HepG2 (cell line): Measurements from ENCODE around the gene PDLIM4. TPM values are rescaled to one million over a fixed set of nuclear protein-coding genes. Genes with fewer than 3 reads are reported as not detected.

ENCODE experiments used
- ATAC-seq: fragments of 200-7000 bp; cut with Tn5 transposase; 3 replicates; pipeline ENCODE4 v1.9.1; 2020; ENCODE audit warnings: mild to moderate bottlenecking, moderate library complexity
- BruUV-seq: library from RNA; stranded (reverse); fragments of 400-500 nt; replicated peaks from 2 replicates; lab custom pipeline; 2021; lab: Mats Ljungman, UMichigan
- CTCF ChIA-PET: fragments of 300-600 bp; formaldehyde crosslinking; extraction: SDS; loops from one replicate; lab custom pipeline; 2021; ENCODE audit warnings: low total read pairs, inconsistent platforms, low intra/inter-chr PET ratio; lab: Yijun Ruan, JAX
- POLR2A ChIA-PET: fragments of 350-600 bp; sonication (Branson Sonifier 250); formaldehyde crosslinking; loops from one replicate; lab custom pipeline; 2020; ENCODE audit warnings: antibody characterized with exemption, inconsistent platforms; lab: Yijun Ruan, JAX
- DNase-seq: peaks from one replicate; pipeline ENCODE4 v3.0.0-alpha.2; 2015; ENCODE audit warnings: low spot score
- FAIRE-seq: peaks from 3 replicates; lab custom pipeline; 2011; peaks lifted over from hg19 to GRCh38; lab: Jason Lieb, UNC
- H2AFZ ChIP-seq: one replicate; pipeline ENCODE4 v1.6.1; 2011; ENCODE audit warnings: low read length, inconsistent platforms
- H3K27ac ChIP-seq: fragments of 300-600 bp; 3 replicates; pipeline ENCODE4 v1.8.0; 2011; ENCODE audit warnings: mixed run types, mild to moderate bottlenecking, mixed read lengths, low read length, inconsistent platforms; ENCODE audit not compliant: insufficient read depth; ENCODE audit errors: extremely low read length
- H3K27me3 ChIP-seq, 2 experiments: fragments of 200-600 bp in 1 of 2; 2 replicates in 1 of 2; 3 replicates in 1 of 2; pipeline versions ENCODE4 v1.6.0 to v1.8.0; 2011; ENCODE audit warnings: low read length in 2 of 2, mild to moderate bottlenecking in 2 of 2, moderate library complexity in 2 of 2, inconsistent platforms in 1 of 2; ENCODE audit not compliant: insufficient read depth in 2 of 2, control insufficient read depth in 1 of 2
- H3K36me3 ChIP-seq, 2 experiments: fragments of 200-600 bp in 1 of 2; replicated peaks in 1 of 2; 2 replicates in 1 of 2; 3 replicates in 1 of 2; pipeline versions ENCODE4 v1.5.1 to v1.8.0; 2011; ENCODE audit warnings: low read length in 2 of 2, inconsistent platforms in 1 of 2; ENCODE audit not compliant: insufficient read depth in 2 of 2, control insufficient read depth in 1 of 2
- H3K4me1 ChIP-seq: 2 replicates; pipeline ENCODE4 v1.5.1; 2012; ENCODE audit warnings: low read length, inconsistent platforms; ENCODE audit not compliant: insufficient read depth
- H3K4me2 ChIP-seq: 2 replicates; pipeline ENCODE4 v1.6.0; 2011; ENCODE audit warnings: low read depth, low read length, inconsistent platforms
- H3K4me3 ChIP-seq, 3 experiments: fragments of 200-600 bp in 1 of 3; sonication (generic), shearing (Covaris generic) in 1 of 3; replicated peaks in 1 of 3; 2 replicates each; pipeline ENCODE4 v1.5.1; 2011 to 2016; ENCODE audit warnings: low read length in 3 of 3, inconsistent platforms in 2 of 3, low read depth in 2 of 3, mild to moderate bottlenecking in 2 of 3, control low read depth in 1 of 3, mixed read lengths in 1 of 3; ENCODE audit not compliant: insufficient read depth in 1 of 3
- H3K79me2 ChIP-seq: one replicate; pipeline ENCODE4 v1.6.1; 2011; ENCODE audit warnings: low read length, inconsistent platforms; ENCODE audit not compliant: insufficient read depth
- H3K9ac ChIP-seq: 2 replicates; pipeline ENCODE4 v1.6.0; 2011; ENCODE audit warnings: mild to moderate bottlenecking, low read depth, low read length, inconsistent platforms; ENCODE audit not compliant: insufficient read depth
- H3K9me3 ChIP-seq: 2 replicates; pipeline ENCODE4 v1.5.1; 2012; ENCODE audit warnings: mild to moderate bottlenecking, low read length
- H4K20me1 ChIP-seq: 2 replicates; pipeline ENCODE4 v1.6.0; 2011; ENCODE audit warnings: inconsistent platforms, mild to moderate bottlenecking, low read length, moderate library complexity; ENCODE audit not compliant: insufficient read depth
- ERF ChIP-seq: IDR thresholded peaks from 2 replicates; pipeline ENCODE4 v1.6.1; 2018; ENCODE audit warnings: missing biosample characterization, missing genetic modification reagents
- SAP130 ChIP-seq: IDR thresholded peaks from 2 replicates; pipeline ENCODE4 v1.6.1; 2016; ENCODE audit warnings: low read depth
- SIN3A ChIP-seq: IDR thresholded peaks from 2 replicates; pipeline ENCODE4 v1.6.1; 2011; ENCODE audit warnings: low read depth, mild to moderate bottlenecking, control low read depth, low read length, borderline replicate concordance
- SIN3B ChIP-seq: fragments of 150-350 bp; IDR thresholded peaks from 2 replicates; pipeline ENCODE4 v1.6.1; 2014; ENCODE audit warnings: low read length
- ZBTB20 ChIP-seq: sonication (generic); formaldehyde crosslinking; IDR thresholded peaks from 2 replicates; pipeline ENCODE4 v1.8.1; 2023; ENCODE audit warnings: missing genetic modification reagents, low read depth, mild to moderate bottlenecking, borderline replicate concordance
- ZBTB38 ChIP-seq: sonication (generic); formaldehyde crosslinking; IDR thresholded peaks from 2 replicates; pipeline ENCODE4 v1.5.1; 2020; ENCODE audit warnings: mild to moderate bottlenecking, missing genetic modification reagents
- ZBTB7B ChIP-seq: sonication (generic); formaldehyde crosslinking; IDR thresholded peaks from 2 replicates; pipeline ENCODE4 v1.4.0; 2020; ENCODE audit warnings: missing genetic modification reagents
- ZNF274 ChIP-seq: sonication (generic); formaldehyde crosslinking; IDR thresholded peaks from 2 replicates; pipeline ENCODE4 v1.5.1; 2020; ENCODE audit warnings: mild to moderate bottlenecking, missing genetic modification reagents
- ZNF644 ChIP-seq: IDR thresholded peaks from 2 replicates; pipeline ENCODE4 v1.6.1; 2016; ENCODE audit warnings: low read depth
- ZNF652 ChIP-seq: IDR thresholded peaks from 2 replicates; pipeline ENCODE4 v1.6.1; 2016; ENCODE audit warnings: low read depth, borderline replicate concordance
- ZSCAN22 ChIP-seq: sonication (generic); formaldehyde crosslinking; IDR thresholded peaks from 2 replicates; pipeline ENCODE4 v1.4.0; 2020; ENCODE audit warnings: mild to moderate bottlenecking, missing genetic modification reagents
- WGBS: methylation state at CpG from one replicate; pipeline ENCODE4 v1.1.6; 2017; ENCODE audit warnings: low lambda C conversion rate; 5-methylcytosine and 5-hydroxymethylcytosine counted together
- in situ Hi-C: cut with HindIII; loops from 2 replicates; pipeline ENCODE4 v1.10.0; 2017; ENCODE audit warnings: low pct_unique_long_range_greater_than_20kb; ENCODE audit not compliant: extremely low pct_ligation_motif_present
- intact Hi-C: fragments of 100-400 bp; cut with micrococcal nuclease; formaldehyde crosslinking; loops from one replicate; pipeline ENCODE4 v1.10.0; 2022; ENCODE audit not compliant: unreplicated experiment
- polyA plus RNA-seq, 8 experiments: library from polyadenylated mRNA; depleted of rRNA in 3 of 8; stranded (reverse) in 7 of 8; unstranded in 1 of 8; fragments of >200 nt; fragmentation: Illumina TruSeq in 4 of 8; extraction: Trizol in 4 of 8; gene quantifications; 2 replicates each; pipeline versions ENCODE4 v1.2.1 to v1.2.3, GENCODE V29; 2011 to 2016; ENCODE audit warnings: low read depth in 4 of 8, missing spikeins in 1 of 8, mixed read lengths in 1 of 8; ENCODE audit not compliant: insufficient read depth in 1 of 8
- total RNA-seq, 5 experiments: library from RNA; depleted of rRNA; stranded (reverse); fragments of >200 nt; fragmentation: Illumina TruSeq; extraction: Trizol; gene quantifications; 2 replicates each; pipeline ENCODE4 v1.2.3, GENCODE V29; 2016; ENCODE audit warnings: low read depth in 1 of 5
- TF ChIP-seq, protein P1 (sequence below): sonication (generic); formaldehyde crosslinking; IDR thresholded peaks from 2 replicates; pipeline ENCODE4 v1.5.1; 2020; ENCODE audit warnings: mild to moderate bottlenecking, moderate library complexity, missing genetic modification reagents
- TF ChIP-seq, protein P2 (sequence below): sonication (generic); formaldehyde crosslinking; IDR thresholded peaks from 2 replicates; pipeline ENCODE4 v1.5.1; 2020; ENCODE audit warnings: mild to moderate bottlenecking, missing genetic modification reagents, moderate library complexity
- TF ChIP-seq, protein P3 (sequence below), 2 experiments: sonication (generic) in 1 of 2; formaldehyde crosslinking in 1 of 2; IDR thresholded peaks; 2 replicates each; pipeline versions ENCODE4 v1.4.0 to v1.6.1; 2018 to 2020; ENCODE audit warnings: missing genetic modification reagents in 2 of 2, borderline replicate concordance in 1 of 2, low read depth in 1 of 2, mild to moderate bottlenecking in 1 of 2, missing biosample characterization in 1 of 2

Gene PDLIM4
- total and polyA plus RNA-seq, 2 of the 13 experiments (the other 11 are each of a cell fraction or from before 2014, with no cell fraction given): 1.1 to 2.3 TPM

DNA sequence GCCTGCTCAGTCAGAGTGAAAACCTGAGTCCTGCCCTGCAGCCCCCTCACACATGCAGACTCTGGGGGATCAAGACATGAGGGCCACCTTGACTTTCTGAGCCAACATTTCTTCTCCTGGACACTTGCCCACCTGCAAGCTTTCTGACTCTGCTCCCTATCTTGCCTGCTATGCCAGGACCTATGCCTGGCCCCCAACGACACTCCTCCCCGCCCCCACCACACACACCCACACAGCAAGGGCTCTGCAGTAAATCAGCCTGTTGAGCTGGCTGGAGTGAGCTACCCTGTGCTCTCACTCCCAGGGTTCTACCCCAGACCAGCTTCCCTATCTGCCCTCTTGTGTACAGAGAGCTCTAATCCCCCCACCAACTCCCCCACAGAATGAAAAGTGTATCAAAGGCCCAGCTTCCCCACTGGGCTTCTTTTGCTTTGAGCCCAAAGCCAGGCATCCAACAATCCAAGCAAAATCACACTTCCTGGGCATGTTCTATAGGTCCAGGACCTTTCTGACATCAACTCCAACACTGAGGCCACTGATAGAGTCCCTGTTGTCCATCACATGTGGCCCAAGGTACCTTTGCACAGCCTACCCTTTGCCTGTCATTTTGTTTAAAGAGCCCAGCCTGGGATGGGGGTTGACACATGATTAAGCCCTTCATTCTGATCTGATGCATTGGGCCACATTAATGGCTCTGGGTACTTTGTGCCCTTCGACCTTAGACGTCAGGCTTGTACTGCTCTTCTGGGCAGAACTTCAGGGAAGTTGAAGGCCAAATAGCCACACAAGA, 7.2 kb downstream of the PDLIM4 start (continued):
- TF ChIP-seq, protein P1, sequence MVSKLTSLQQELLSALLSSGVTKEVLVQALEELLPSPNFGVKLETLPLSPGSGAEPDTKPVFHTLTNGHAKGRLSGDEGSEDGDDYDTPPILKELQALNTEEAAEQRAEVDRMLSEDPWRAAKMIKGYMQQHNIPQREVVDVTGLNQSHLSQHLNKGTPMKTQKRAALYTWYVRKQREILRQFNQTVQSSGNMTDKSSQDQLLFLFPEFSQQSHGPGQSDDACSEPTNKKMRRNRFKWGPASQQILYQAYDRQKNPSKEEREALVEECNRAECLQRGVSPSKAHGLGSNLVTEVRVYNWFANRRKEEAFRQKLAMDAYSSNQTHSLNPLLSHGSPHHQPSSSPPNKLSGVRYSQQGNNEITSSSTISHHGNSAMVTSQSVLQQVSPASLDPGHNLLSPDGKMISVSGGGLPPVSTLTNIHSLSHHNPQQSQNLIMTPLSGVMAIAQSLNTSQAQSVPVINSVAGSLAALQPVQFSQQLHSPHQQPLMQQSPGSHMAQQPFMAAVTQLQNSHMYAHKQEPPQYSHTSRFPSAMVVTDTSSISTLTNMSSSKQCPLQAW (CRISPR knock-in tag): no peak
- no peak for TF ChIP-seq ERF (CRISPR knock-in tag)
- TF ChIP-seq ZBTB20 (CRISPR knock-in tag): no peak
- TF ChIP-seq SIN3A: no peak

DNA sequence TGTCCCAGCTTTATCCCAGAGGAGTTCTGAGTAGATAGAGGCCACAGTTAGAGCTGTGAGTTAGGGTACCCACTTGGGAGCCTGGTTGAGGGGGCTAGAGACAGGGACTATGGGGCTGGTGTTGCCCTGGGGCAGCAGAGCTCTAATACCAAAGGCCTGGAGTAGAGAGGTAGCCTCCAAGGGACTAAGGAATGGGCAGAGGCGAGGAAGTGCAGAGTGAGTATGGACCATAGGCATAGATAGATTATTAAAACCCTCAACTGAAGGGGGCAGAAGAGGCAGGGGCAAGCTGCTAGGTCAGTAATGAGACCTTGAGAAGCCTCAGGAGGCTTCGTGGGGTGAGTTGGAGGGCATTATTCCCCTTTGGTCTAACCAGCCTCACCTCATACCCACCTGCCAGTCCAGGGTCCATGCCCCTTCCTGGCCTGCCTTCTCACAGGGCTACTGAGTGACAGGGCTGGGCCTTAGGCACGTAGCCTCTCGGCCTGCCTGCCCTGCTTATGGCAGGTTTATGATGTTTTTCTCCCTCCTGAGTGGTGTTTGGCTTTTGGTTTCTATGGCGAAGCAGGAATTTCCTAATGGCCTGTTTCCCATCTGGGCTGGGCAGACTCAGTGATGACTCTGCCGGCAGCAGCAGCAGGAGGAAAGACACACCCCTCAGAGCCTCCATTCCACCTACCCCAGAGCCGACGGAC, 8.0 kb downstream of the PDLIM4 start:
- Histone ChIP-seq H3K9ac (no peak overlapping the region), H3K4me3 (no peak overlapping the region), H3K27me3 (no peaks in the 10 kb centered on the region), H3K4me1 (peaks cover 49% of the 10 kb centered on the region), H3K36me3 (no peaks in the 10 kb centered on the region), H3K9me3 (no peaks in the 10 kb centered on the region), H3K4me2 (no peak overlapping the region; the same call in 1 of the 2 replicates), H4K20me1 (no peaks in the 10 kb centered on the region), H2AFZ (no peak overlapping the region), H3K27ac (no peak overlapping the region), H3K79me2 (no peaks in the 10 kb centered on the region)
- ATAC-seq (peak; percentile 17), FAIRE-seq (no peak), DNase-seq (peak; percentile 23)
- ChIA-PET POLR2A (no interaction called here), CTCF (no interaction called here)
- BruUV-seq: no TSS peak
- 62% methylated on average over 5 of the region's 8 CpGs for WGBS
- intact Hi-C loops (no loop called here), in situ Hi-C loops (no loop called here)
- TF ChIP-seq ZBTB7B (CRISPR knock-in tag) (no peak), ZNF652 (no peak), ZNF274 (CRISPR knock-in tag) (0 out of 2 replicates have a peak, but pooled peaks have one; percentile 27), SAP130 (CRISPR knock-in tag) (peak; percentile 14; the same call in 1 of the 2 replicates), ZBTB38 (CRISPR knock-in tag) (no peak), ZNF644 (CRISPR knock-in tag) (no peak), ZSCAN22 (CRISPR knock-in tag) (no peak), SIN3B (no peak)
- TF ChIP-seq, protein P2, sequence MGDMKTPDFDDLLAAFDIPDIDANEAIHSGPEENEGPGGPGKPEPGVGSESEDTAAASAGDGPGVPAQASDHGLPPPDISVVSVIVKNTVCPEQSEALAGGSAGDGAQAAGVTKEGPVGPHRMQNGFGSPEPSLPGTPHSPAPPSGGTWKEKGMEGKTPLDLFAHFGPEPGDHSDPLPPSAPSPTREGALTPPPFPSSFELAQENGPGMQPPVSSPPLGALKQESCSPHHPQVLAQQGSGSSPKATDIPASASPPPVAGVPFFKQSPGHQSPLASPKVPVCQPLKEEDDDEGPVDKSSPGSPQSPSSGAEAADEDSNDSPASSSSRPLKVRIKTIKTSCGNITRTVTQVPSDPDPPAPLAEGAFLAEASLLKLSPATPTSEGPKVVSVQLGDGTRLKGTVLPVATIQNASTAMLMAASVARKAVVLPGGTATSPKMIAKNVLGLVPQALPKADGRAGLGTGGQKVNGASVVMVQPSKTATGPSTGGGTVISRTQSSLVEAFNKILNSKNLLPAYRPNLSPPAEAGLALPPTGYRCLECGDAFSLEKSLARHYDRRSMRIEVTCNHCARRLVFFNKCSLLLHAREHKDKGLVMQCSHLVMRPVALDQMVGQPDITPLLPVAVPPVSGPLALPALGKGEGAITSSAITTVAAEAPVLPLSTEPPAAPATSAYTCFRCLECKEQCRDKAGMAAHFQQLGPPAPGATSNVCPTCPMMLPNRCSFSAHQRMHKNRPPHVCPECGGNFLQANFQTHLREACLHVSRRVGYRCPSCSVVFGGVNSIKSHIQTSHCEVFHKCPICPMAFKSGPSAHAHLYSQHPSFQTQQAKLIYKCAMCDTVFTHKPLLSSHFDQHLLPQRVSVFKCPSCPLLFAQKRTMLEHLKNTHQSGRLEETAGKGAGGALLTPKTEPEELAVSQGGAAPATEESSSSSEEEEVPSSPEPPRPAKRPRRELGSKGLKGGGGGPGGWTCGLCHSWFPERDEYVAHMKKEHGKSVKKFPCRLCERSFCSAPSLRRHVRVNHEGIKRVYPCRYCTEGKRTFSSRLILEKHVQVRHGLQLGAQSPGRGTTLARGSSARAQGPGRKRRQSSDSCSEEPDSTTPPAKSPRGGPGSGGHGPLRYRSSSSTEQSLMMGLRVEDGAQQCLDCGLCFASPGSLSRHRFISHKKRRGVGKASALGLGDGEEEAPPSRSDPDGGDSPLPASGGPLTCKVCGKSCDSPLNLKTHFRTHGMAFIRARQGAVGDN (CRISPR knock-in tag): 0 out of 2 replicates have a peak, but pooled peaks have one; percentile 4
- TF ChIP-seq, protein P3, sequence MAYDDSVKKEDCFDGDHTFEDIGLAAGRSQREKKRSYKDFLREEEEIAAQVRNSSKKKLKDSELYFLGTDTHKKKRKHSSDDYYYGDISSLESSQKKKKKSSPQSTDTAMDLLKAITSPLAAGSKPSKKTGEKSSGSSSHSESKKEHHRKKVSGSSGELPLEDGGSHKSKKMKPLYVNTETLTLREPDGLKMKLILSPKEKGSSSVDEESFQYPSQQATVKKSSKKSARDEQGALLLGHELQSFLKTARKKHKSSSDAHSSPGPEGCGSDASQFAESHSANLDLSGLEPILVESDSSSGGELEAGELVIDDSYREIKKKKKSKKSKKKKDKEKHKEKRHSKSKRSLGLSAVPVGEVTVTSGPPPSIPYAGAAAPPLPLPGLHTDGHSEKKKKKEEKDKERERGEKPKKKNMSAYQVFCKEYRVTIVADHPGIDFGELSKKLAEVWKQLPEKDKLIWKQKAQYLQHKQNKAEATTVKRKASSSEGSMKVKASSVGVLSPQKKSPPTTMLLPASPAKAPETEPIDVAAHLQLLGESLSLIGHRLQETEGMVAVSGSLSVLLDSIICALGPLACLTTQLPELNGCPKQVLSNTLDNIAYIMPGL (CRISPR knock-in tag; IDR thresholded peaks at IDR 0.05; ENCODE audit: borderline replicate concordance in 1 of 2, low read depth in 1 of 2): no peak
